ENCODE results near the gene BRME1.

- TF ChIP-seq POLR2A (IDR thresholded peaks at IDR 0.05) (no peak), CTCF (IDR thresholded peaks at IDR 0.05 in 8 of 11, conservative IDR thresholded peaks at IDR 0.05 in 3 of 11) (no peak), POLR2AphosphoS5 (IDR thresholded peaks at IDR 0.05) (no peak)
Observed at GRCh38 chr19:13883516-13884064, 22.3 kb downstream of the BRME1 start.
